ENCODE results near the gene ENTPD2. TPM values are rescaled to one million over a fixed set of nuclear protein-coding genes. Genes with fewer than 3 reads are reported as not detected.
"Not testable (repeated sequence)": the region's sequence is repeated elsewhere in the genome, so short reads cannot be mapped to it uniquely, and the experiment has no call there.

Gene ENTPD2
- total and polyA plus RNA-seq, 2 donors (not counting 1 experiment from before 2014, with no cell fraction given): not detected

GRCh38 chr9:137034039-137034708 lies 19.7 kb downstream of the ENTPD2 start:
- TF ChIP-seq CTCF (IDR thresholded peaks at IDR 0.05) (no peak), EZH2 (IDR thresholded peaks at IDR 0.05; ENCODE audit: borderline replicate concordance, insufficient read depth, low read depth, low read length, poor library complexity, severe bottlenecking) (no peak)
- H4K20me1 ChIP-seq (ENCODE audit: control insufficient read depth, insufficient read depth, low read length, poor library complexity, severe bottlenecking): peaks cover 5% of the 10 kb centered on the region
- peaks cover 12% of the 10 kb centered on the region for H3K79me2 ChIP-seq (ENCODE audit: control insufficient read depth, insufficient read depth, low read length)
- ATAC-seq (ENCODE audit: low read depth): no peak
- ChIA-PET POLR2A (interaction anchor here (0.7 to 1.4 kb wide), 11 partner anchors 13 to 271 kb away, joined by 3 to 6 read pairs (median 3); partner anchors contain the start of genes PAXX and RABL6), CTCF (interaction anchor here (0.6 to 3.9 kb wide), 37 partner anchors 8 to 546 kb away, joined by 3 to 106 read pairs (median 6); partner anchors contain the start of genes AJM1, C8G, CLIC3 and FBXW5)
- Mint-ChIP-seq H3K4me1 (peaks cover 55% of the 10 kb centered on the region), H3K9me3 (ENCODE audit: insufficient read depth) (no peaks in the 10 kb centered on the region), H3K27me3 (no peaks in the 10 kb centered on the region), H3K4me3 (peak overlapping the region; percentile 89), H3K27ac (peak overlapping the region; percentile 95)
- intact Hi-C loops (cut with micrococcal nuclease): loop anchor here (2.0 to 5.0 kb wide), 2 partner anchors 38 to 191 kb away; partner anchors contain the start of genes AJM1 and SAPCD2
- peaks cover 59 to 63% of the 10 kb centered on the region in 2 donors for H3K4me1 ChIP-seq (ENCODE audit: control insufficient read depth in 2 of 2, insufficient read depth in 2 of 2, low read length in 2 of 2)
- WGBS (ENCODE audit: insufficient coverage): 3% methylated on average over 10 of the region's 15 CpGs
- peak overlapping the region; percentile 100 for H3K4me2 ChIP-seq (replicated peaks; ENCODE audit: low read depth, low read length, poor library complexity, severe bottlenecking)
- peaks cover 0 to 6% (median 0%) of the 10 kb centered on the region in 4 experiments for H3K27me3 ChIP-seq (replicated peaks in 1 of 4; ENCODE audit: control extremely low read depth in 1 of 4, control insufficient read depth in 3 of 4, insufficient read depth in 4 of 4, low read length in 3 of 4)
- H3K9me3 ChIP-seq (ENCODE audit: control extremely low read depth in 1 of 3, control insufficient read depth in 2 of 3, insufficient read depth in 1 of 3, low read length in 2 of 3): peaks cover 0 to 11% (median 0%) of the 10 kb centered on the region in 3 donors
- no peaks in the 10 kb centered on the region for H3K36me3 ChIP-seq (replicated peaks in 1 of 2; ENCODE audit: control extremely low read depth in 1 of 2, control insufficient read depth in 1 of 2, extremely low read depth in 1 of 2, insufficient read depth in 2 of 2, low read length in 1 of 2)
- peak overlapping the region; percentile 36 to 47 for H3K27ac ChIP-seq (ENCODE audit: low read length in 2 of 2)
- H3K4me3 ChIP-seq (ENCODE audit: control extremely low read depth in 1 of 5, extremely low read depth in 1 of 5, insufficient read depth in 1 of 5, low read depth in 2 of 5, low read length in 4 of 5): peak overlapping the region in 3 of 5 experiments; percentile 19 to 66 (median 27)
- peak overlapping the region; percentile 61 for H2AFZ ChIP-seq (ENCODE audit: insufficient read depth, low read depth, low read length, poor library complexity, severe bottlenecking)
- H3K9ac ChIP-seq (ENCODE audit: low read length): peak overlapping the region; percentile 52
- no peak for DNase-seq

- DNase-seq; H4K20me1 ChIP-seq (ENCODE audit: control insufficient read depth, insufficient read depth, low read length, poor library complexity, severe bottlenecking); ATAC-seq (ENCODE audit: low read depth); H3K36me3 ChIP-seq (replicated peaks in 1 of 2; ENCODE audit: control extremely low read depth in 1 of 2, control insufficient read depth in 1 of 2, extremely low read depth in 1 of 2, insufficient read depth in 2 of 2, low read length in 1 of 2); H2AFZ ChIP-seq (ENCODE audit: insufficient read depth, low read depth, low read length, poor library complexity, severe bottlenecking); H3K9me3 Mint-ChIP-seq (ENCODE audit: insufficient read depth); H3K27ac ChIP-seq (ENCODE audit: low read length in 2 of 2); H3K27me3 ChIP-seq (replicated peaks in 1 of 4; ENCODE audit: control extremely low read depth in 1 of 4, control insufficient read depth in 3 of 4, insufficient read depth in 4 of 4, low read length in 3 of 4); H3K27me3 Mint-ChIP-seq: not testable (repeated sequence)
- Histone ChIP-seq H3K4me2 (replicated peaks; ENCODE audit: low read depth, low read length, poor library complexity, severe bottlenecking) (peak overlapping the region; percentile 100), H3K9me3 (ENCODE audit: control extremely low read depth in 1 of 3, control insufficient read depth in 2 of 3, insufficient read depth in 1 of 3, low read length in 2 of 3) (peaks cover 0 to 11% (median 0%) of the 10 kb centered on the region in 3 donors), H3K79me2 (ENCODE audit: control insufficient read depth, insufficient read depth, low read length) (peaks cover 12% of the 10 kb centered on the region), H3K4me3 (ENCODE audit: control extremely low read depth in 1 of 5, extremely low read depth in 1 of 5, insufficient read depth in 1 of 5, low read depth in 2 of 5, low read length in 4 of 5) (peak overlapping the region in 4 of 5 experiments; percentile 25 to 77 (median 54)), H3K9ac (ENCODE audit: low read length) (peak overlapping the region; percentile 70), H3K4me1 (ENCODE audit: control insufficient read depth in 2 of 2, insufficient read depth in 2 of 2, low read length in 2 of 2) (peaks cover 64 to 70% of the 10 kb centered on the region in 2 donors)
- Mint-ChIP-seq H3K4me1 (peaks cover 60% of the 10 kb centered on the region), H3K27ac (peak overlapping the region; percentile 95), H3K4me3 (peak overlapping the region; percentile 89)
- WGBS (ENCODE audit: insufficient coverage): 39% methylated on average over 3 of the region's 5 CpGs
- CTCF ChIA-PET: interaction anchor here (0.6 to 3.9 kb wide), 6 partner anchors 30 to 244 kb away, joined by 3 to 106 read pairs (median 14); partner anchors contain the start of genes AJM1 and TMEM141
- intact Hi-C loops (cut with micrococcal nuclease): loop anchor here (2.0 to 5.0 kb wide), 2 partner anchors 39 to 185 kb away; partner anchors contain the start of genes PHPT1 and SAPCD2
- POLR2A ChIA-PET: interaction anchor here (1.1 to 1.4 kb wide), 2 partner anchors 13 to 45 kb away, joined by 3 read pairs; no protein-coding TSS in a partner anchor
Measured at GRCh38 chr9:137033481-137033880, 20.4 kb downstream of the ENTPD2 start.
